C4-2B (cell line): ENCODE results near the gene PMVK.
A peak's percentile ranks its signal among the peaks of the same experiment; 100 is the strongest.

Experiments
- H3K27ac ChIP-seq: fragments of 450-650 bp; 2 replicates; pipeline ENCODE4 v1.5.1; 2017
- CTCF ChIP-seq: fragments of 450-650 bp; conservative IDR thresholded peaks from 2 replicates; pipeline ENCODE4 v1.5.1; 2017; ENCODE audit warnings: mild to moderate bottlenecking
- ZFX ChIP-seq: fragments of 450-650 bp; IDR thresholded peaks from 2 replicates; pipeline ENCODE4 v1.6.1; 2017

PMVK gene

DNA sequence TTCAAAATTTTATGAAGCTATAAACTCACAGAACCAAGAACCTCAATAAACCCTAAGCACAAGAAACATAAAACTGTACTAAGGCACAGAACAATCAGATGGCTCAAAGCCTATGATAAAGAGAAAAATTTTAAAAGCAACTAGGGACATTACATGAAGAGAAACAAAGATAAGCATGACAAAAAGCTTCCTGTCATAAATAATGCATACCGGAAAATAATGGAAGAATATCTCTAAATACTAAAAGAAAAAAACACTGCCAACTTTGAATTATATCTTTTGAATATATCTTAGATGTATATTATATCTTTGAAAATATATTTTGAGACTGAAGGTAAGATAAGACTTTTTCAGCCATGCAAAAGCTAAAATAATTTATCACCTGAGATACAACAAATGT, 45.1 kb downstream of the PMVK start:
- no peak overlapping the region for H3K27ac ChIP-seq
- TF ChIP-seq CTCF (no peak), ZFX (no peak)

GRCh38 chr1:154888757-154889156, 47.8 kb downstream of the PMVK start:
- TF ChIP-seq ZFX (no peak), CTCF (no peak)

DNA sequence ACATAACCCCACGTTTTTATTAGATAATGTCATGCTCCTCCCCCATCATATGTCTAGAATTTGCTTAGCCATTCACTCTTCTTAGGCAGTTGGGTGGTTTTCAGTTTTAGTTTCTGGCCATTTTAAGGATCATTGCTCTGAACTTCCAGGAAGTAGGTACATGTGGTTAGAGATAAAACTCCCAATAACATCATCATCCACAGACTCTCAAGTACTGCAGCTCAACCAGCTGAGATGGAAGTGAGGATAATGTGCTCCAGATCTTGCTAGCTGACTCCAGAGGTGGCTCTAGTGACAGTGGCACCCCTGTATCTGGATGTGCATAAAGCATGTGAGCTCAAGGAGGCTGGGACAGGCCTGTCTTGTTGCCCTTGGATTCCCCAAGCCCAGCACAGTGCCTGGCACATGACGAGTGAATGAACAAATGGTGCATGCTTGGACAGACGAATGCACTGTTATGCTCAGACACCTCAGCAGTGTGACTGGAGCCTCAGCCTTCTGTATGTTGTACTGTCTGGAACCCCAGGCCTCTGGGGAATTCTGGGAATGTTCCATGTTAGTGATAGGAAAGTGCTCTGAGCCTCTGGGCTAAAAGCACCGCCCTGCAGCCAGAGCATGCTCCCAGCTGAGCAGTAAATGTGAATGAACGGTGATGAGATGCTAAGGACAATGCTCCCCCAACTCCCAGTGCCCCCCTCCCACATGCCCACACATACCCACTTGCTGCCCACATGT, 50.1 kb downstream of the PMVK start:
- TF ChIP-seq ZFX (no peak), CTCF (no peak)
- H3K27ac ChIP-seq = no peak overlapping the region

More at GRCh38 chr1:154888757-154889156, 47.8 kb downstream of the PMVK start:
- H3K27ac ChIP-seq = no peak overlapping the region

DNA sequence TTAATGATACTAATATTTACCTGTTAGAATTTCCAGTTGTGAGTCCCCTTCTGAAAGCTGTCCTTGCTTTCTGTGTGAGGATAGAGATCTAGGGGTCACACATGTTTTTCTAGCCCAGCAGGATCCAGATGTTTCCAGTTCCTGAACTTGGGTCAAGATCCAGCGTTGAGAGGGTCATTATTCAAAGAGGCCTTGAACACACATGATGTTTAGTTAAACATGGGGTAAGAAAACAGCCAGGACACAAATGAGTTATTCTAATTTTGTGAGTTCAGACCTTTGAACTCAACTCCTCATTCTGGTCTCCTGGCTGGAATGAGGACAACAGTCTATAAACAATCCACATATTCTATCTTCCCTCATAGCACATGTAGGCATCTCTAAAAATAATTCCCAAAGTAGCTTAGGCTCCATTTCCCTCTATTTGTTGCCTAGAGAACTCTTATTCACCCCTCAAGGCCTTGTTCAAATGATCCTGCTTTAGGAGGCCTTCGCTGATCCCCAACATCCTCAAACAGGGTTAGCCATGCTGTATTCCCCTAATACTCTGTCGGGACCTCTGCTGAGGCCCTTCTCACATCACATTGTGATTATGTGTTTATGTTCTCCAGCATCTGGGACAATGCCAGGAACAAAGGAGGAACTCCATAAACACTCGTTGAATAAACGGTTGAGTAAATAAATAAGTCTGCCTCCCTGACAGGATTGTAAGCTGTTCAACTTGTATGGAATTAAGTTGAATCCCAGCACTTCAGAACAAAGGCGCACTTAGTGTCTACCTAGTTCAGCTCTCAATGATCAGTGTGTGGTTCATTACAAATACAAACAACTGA, 51.4 kb downstream of the PMVK start:
- peak overlapping the region; percentile 49 for H3K27ac ChIP-seq
- TF ChIP-seq ZFX = no peak
- TF ChIP-seq CTCF = no peak

DNA sequence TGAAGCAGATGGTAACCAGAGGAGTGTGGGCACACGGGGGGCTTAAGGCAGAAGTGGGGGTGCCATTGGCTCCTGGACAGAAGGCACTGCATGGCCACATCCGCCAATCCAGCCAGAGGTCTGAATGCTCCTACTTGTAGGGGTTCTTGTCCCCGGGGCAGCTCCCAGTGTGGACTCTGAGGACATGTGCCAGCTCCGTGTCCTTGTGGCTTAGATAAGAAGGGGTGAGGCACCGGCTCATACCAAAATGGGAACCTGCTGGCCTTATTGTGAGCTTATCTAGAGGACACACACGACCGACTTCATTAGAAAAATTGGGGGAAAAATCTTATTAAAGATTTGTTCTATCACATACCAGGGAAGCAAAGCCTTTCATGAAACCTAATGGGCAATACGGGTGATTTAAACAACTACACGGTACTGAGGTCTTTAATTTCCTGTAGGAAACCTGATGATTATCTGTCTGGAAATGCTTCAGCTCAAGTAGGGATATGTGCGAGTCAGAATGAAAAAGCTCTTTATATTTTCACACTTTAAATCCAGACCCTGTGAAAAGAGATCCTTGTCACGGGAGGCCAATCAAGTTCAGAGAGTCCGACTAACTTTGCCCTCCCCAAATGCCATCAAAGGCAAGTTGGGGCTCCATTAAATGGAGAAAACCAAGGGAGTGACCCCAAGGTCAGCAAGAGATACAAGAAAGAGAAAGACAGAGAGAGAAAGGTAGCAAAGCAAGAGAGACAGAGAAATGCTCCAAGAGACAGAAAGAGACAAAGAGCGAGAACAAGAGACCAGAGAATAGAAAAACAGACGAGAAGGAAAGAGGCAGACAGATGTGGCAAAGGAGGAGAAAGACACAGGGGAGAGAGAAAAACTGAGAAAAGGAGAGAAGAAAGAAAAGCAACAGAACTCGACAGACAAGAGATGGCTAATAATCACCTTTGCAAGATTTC, 52.3 kb downstream of the PMVK start:
- TF ChIP-seq CTCF (no peak), ZFX (no peak)
- H3K27ac ChIP-seq = no peak overlapping the region

DNA sequence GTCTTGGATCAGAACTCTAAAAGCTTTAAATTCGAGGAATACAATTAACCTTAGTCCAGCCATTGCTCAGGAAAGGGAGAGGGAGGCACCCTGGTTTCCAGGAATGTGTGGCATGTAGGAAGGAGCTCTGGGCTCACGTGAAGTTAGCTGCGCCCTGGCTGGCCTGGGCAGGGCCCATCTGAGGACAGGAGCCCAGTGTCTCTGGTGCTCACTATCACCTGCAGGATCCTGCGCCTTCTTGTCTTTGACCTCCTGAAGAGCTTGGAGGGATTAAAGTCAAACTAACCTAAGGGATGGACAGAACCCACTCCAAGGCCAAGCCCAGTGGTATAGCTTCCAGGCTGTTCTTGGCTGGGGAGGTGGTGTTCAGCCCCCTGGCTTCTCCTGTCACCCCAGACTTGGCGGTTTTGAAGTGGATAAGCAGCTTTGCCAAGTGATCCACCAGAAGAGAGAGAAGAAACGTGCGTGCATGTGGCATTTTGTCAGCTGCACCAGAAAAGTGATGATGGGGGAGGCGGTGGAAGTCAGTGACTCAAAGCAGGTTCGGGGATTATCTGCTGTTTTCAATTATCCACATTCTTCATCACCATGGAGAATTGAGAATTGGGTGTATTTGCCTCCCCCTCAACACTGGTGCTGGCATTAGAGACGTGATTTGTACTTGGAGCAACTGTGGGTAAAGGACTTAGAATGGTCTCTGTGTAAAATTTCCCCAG, 54.5 kb downstream of the PMVK start:
- no peak overlapping the region for H3K27ac ChIP-seq
- TF ChIP-seq ZFX (no peak), CTCF (no peak)
